GM12864 (cell line): Measurements from ENCODE around the gene CFD.

Source experiments
- DNase-seq: peaks from one replicate; pipeline ENCODE4 v3.0.0-alpha.2; 2011; ENCODE audit warnings: low read depth
- H3K4me3 ChIP-seq: 2 replicates; pipeline ENCODE4 v1.5.1; 2011; ENCODE audit warnings: mild to moderate bottlenecking, low read depth, low read length, control low read depth
- CTCF ChIP-seq: IDR thresholded peaks from 2 replicates; pipeline ENCODE4 v1.5.1; 2011; ENCODE audit warnings: low read depth, mild to moderate bottlenecking, moderate library complexity, low read length, control low read depth, inconsistent platforms; ENCODE audit errors: missing control alignments

Gene CFD

GRCh38 chr19:855566-856120, 3.8 kb upstream of the CFD start:
- H3K4me3 ChIP-seq, result no peak overlapping the region
- DNase-seq, result no peak
- TF ChIP-seq CTCF, result no peak

- H3K4me3 ChIP-seq, result no peak overlapping the region
- TF ChIP-seq CTCF, result no peak
- DNase-seq, result no peak
Measured at GRCh38 chr19:858284-858683, 1.2 kb upstream of the CFD start.

GRCh38 chr19:861141-861755, 1.8 kb downstream of the CFD start:
- no peak for DNase-seq
- no peak overlapping the region for H3K4me3 ChIP-seq
- TF ChIP-seq CTCF, result no peak

GRCh38 chr19:861756-862580, 2.5 kb downstream of the CFD start:
- no peak overlapping the region for H3K4me3 ChIP-seq
- DNase-seq, result peak; percentile 49
- no peak for TF ChIP-seq CTCF

GRCh38 chr19:862581-863314, 3.3 kb downstream of the CFD start:
- no peak for TF ChIP-seq CTCF
- no peak for DNase-seq
- H3K4me3 ChIP-seq, result peak overlapping the region; percentile 11; the same call in 1 of the 2 replicates

- no peak for DNase-seq
- TF ChIP-seq CTCF, result no peak
- H3K4me3 ChIP-seq, result no peak overlapping the region
Measured at GRCh38 chr19:863315-863620, 3.8 kb downstream of the CFD start.
